Thoracic aorta (tissue), 2 donors: ENCODE data around the gene UBL5. TPM values are rescaled to one million over a fixed set of nuclear protein-coding genes. Genes with fewer than 3 reads are reported as not detected.
"Not testable (repeated sequence)": the region's sequence is repeated elsewhere in the genome, so short reads cannot be mapped to it uniquely, and the experiment has no call there.

Source experiments
- ATAC-seq: fragments of 150-250 bp; one replicate; pipeline ENCODE4 v1.8.0; 2017; ENCODE audit warnings: low read depth; ENCODE audit not compliant: insufficient number of reproducible peaks, low FRiP score
- DNase-seq: peaks from one replicate; pipeline ENCODE4 v3.0.0-alpha.2; 2020; ENCODE audit warnings: low spot score
- H3K27ac ChIP-seq, 2 donors: fragments of 200-600 bp; sonication (generic); 1 replicate in 1 of 2; 2 replicates in 1 of 2; pipeline ENCODE4 v1.5.1; 2016; ENCODE audit warnings: mild to moderate bottlenecking in 2 of 2, moderate library complexity in 2 of 2
- H3K27me3 ChIP-seq: fragments of 200-600 bp; sonication (generic); replicated peaks from 2 replicates; pipeline ENCODE4 v1.6.0; 2016; ENCODE audit warnings: mild to moderate bottlenecking; ENCODE audit not compliant: insufficient read depth
- H3K36me3 ChIP-seq: fragments of 200-600 bp; sonication (generic); one replicate; pipeline ENCODE4 v1.5.1; 2016
- H3K4me1 ChIP-seq, 2 donors: fragments of 200-600 bp; sonication (generic); 1 replicate in 1 of 2; 2 replicates in 1 of 2; pipeline versions ENCODE4 v1.5.1 to v1.6.0; 2016; ENCODE audit warnings: low read depth in 2 of 2, mild to moderate bottlenecking in 1 of 2; ENCODE audit not compliant: control insufficient read depth in 1 of 2
- H3K4me3 ChIP-seq: fragments of 200-600 bp; sonication (generic); 2 replicates; pipeline ENCODE4 v1.5.1; 2016; ENCODE audit warnings: mild to moderate bottlenecking
- H3K9me3 ChIP-seq: fragments of 200-600 bp; sonication (generic); 2 replicates; pipeline ENCODE4 v1.5.1; 2016
- CTCF ChIP-seq: fragments of 200-600 bp; sonication (generic); IDR thresholded peaks from one replicate; pipeline ENCODE4 v1.5.1; 2019; ENCODE audit warnings: antibody characterized with exemption
- total RNA-seq, 2 donors: library from RNA; depleted of rRNA; stranded (reverse); fragments of >200 nt; gene quantifications; one replicate each; pipeline versions ENCODE4 v1.1.0 to v1.2.3, GENCODE V29; 2016

Gene UBL5
- total RNA-seq: 100 to 1,000 TPM; 210 to 414 TPM

GRCh38 chr19:9827289-9828238, at the start of gene UBL5:
TSS of gene UBL5 (plus strand) at chr19:9827918. CDS start at chr19:9828338, 420 bp downstream.
- H3K9me3 ChIP-seq: no peaks in the 10 kb centered on the region
- peaks cover 13 to 24% of the 10 kb centered on the region in 2 donors for H3K4me1 ChIP-seq
- peak; percentile 96 for ATAC-seq
- peak within 1 kb of the TSS; percentile 95 for H3K4me3 ChIP-seq
- peaks cover 6% of the 10 kb centered on the region for H3K36me3 ChIP-seq
- peak within 1 kb of the TSS; percentile 68 to 77 for H3K27ac ChIP-seq
- no peak for TF ChIP-seq CTCF
- DNase-seq: peak; percentile 66
- no peaks in the 10 kb centered on the region for H3K27me3 ChIP-seq

- H3K4me1 ChIP-seq: peaks cover 8 to 13% of the 10 kb centered on the region in 2 donors
- H3K27me3 ChIP-seq: no peaks in the 10 kb centered on the region
- TF ChIP-seq CTCF: no peak
- no peak overlapping the region for H3K27ac ChIP-seq
- ATAC-seq: no peak
- no peaks in the 10 kb centered on the region for H3K36me3 ChIP-seq
- no peak overlapping the region for H3K4me3 ChIP-seq
- no peaks in the 10 kb centered on the region for H3K9me3 ChIP-seq
- DNase-seq: no peak
These were observed 45.4 kb upstream of the UBL5 start for GRCh38 chr19:9782338-9782737.

GRCh38 chr19:9784163-9784496, 43.6 kb upstream of the UBL5 start:
- Histone ChIP-seq H3K4me3 (peak overlapping the region; percentile 100), H3K4me1 (peaks cover 8 to 13% of the 10 kb centered on the region in 2 donors), H3K27ac (peak overlapping the region in 1 of 2 donors; percentile 81)
- DNase-seq, H3K36me3 ChIP-seq, H3K27me3 ChIP-seq, ATAC-seq, H3K9me3 ChIP-seq: not testable (repeated sequence)

- no peaks in the 10 kb centered on the region for H3K36me3 ChIP-seq
- TF ChIP-seq CTCF: no peak
- H3K27ac ChIP-seq: peak overlapping the region; percentile 99 to 100
- no peaks in the 10 kb centered on the region for H3K9me3 ChIP-seq
- H3K27me3 ChIP-seq: no peaks in the 10 kb centered on the region
- DNase-seq: peak; percentile 98
- H3K4me1 ChIP-seq: peaks cover 9 to 13% of the 10 kb centered on the region in 2 donors
- peak; percentile 92 for ATAC-seq
- H3K4me3 ChIP-seq: peak overlapping the region; percentile 100
These were observed 42.1 kb upstream of the UBL5 start for GRCh38 chr19:9785367-9786331.

- Histone ChIP-seq H3K4me3 (peak overlapping the region; percentile 100), H3K9me3 (no peaks in the 10 kb centered on the region), H3K27me3 (no peaks in the 10 kb centered on the region), H3K4me1 (peaks cover 13 to 15% of the 10 kb centered on the region in 2 donors), H3K27ac (peak overlapping the region; percentile 99 to 100), H3K36me3 (no peaks in the 10 kb centered on the region)
- DNase-seq (no peak), ATAC-seq (no peak)
- TF ChIP-seq CTCF: no peak
These were observed 41.4 kb upstream of the UBL5 start for GRCh38 chr19:9786342-9786741.
